GM18508 (cell line): ENCODE results near the gene CCDC185.

Experiments used
- ATAC-seq: cut with Tn5 transposase; IDR thresholded peaks from one replicate; pipeline ENCODE4 v1.9.1; 2021; ENCODE audit warnings: moderate number of reproducible peaks; ENCODE audit not compliant: insufficient read depth, unreplicated experiment

Gene CCDC185

DNA sequence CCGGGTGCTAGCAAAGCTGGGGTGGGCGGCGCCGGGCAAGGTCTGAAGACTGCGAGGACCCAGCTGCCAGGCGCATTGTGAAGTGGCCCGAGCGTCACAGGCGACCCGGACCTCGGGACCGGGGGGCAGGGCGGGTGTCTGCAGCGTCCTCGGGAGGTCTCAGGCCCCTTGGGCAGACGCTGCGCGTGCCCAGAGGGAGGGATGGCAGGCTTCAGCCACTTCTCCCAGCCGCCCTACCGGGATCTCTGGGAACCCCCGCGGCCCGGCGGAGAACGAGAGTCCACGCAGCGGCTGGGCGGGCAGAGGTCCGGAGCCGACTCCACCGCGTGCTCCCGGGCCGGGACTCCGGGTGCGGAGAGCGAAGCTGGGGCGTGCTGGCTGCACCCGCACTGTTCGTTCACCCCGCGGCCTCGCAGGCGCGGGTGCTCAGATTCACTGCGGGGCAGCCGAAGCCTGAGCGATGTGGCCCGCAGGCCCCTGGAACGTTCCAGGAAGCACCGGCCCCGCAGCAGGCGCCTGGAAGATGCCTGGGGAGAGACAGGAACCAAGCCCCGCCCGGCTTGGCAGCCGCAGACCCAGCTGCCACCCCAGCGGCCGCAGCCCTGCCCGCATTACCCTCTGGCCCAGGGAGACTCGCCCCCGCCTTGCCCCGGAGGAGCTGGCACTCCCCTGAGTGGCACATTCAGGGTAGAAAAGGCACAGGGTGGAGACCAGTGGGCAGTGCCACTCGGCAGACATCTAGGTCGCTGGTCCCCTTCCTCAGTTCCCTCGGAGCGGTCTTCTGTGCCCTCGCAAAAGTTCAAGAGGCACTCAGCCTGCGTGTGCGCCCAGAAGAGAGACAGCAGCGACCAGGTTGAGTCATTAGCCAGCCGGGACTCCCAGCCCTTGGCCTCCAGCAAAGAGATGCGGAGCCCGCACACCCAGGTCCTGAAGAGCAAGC lies at the start of gene CCDC185:
TSS of gene CCDC185 (plus strand) at position 141 of the 940 bp plus-strand sequence. CDS start at position 202, 61 bp downstream.
- no peak for ATAC-seq

- ATAC-seq = no peak
Observed at GRCh38 chr1:223343692-223344091, 49.5 kb upstream of the CCDC185 start.

DNA sequence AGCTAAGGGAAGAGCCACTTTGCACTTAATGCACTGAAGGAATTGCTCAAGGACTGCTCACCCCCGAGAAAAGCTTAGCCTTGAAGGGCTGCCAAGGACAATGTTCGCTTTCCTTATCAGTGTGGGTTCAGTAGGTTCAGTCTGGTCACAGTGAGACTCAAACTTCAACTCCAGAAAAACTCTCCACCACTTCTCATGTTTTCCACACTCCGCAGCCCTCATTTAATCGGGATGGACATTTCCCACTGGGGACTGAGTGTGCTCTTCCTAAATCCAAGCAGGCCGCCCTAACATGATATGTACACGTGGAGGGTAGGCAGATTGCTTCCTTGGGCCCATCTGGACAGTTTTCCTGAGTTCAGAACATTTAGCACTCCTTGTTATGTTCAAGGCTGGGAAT lies 48.7 kb upstream of the CCDC185 start:
- no peak for ATAC-seq

DNA sequence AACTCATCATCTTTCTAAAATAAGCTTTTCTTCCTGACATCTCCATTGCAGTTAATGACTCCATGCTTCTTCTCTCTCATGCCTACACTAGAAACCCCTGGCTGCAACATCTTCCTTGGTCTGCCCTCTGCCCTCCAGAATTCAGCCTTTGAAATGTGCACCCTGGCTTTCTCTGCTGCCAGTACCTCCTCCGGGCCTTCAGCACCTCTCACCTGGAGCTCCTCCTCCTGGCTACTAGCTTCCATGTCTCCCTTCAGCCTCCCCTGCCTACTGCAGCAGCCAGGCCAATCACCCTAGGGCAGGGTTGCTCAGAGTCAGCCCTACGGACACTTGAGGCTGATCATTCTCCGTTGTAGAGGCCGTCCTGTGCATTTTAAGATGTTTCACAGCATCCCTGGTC lies 47.5 kb upstream of the CCDC185 start:
- no peak for ATAC-seq

GRCh38 chr1:223346311-223346710 lies 46.9 kb upstream of the CCDC185 start:
- ATAC-seq = no peak

- no peak for ATAC-seq
Observed at GRCh38 chr1:223347583-223347982, 45.6 kb upstream of the CCDC185 start.

DNA sequence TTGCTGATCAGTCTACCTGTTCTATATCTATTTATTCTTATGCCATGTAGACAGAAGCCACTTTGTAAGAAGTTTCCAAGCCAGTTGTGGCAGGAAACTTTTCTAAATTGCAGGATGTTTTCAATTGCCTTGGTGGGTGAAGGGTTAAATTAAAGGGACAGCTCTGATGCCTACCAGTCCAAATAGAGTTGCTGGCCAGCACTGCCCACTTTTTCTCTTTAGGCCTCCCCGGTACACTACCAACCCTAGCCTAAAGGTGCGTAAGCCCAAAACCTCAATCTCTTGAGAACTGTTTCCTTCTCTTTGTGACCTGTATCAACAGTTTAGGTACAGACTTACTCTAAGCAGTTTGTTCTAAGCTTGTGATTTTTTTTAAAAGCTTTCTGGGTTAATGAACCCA lies 44.8 kb upstream of the CCDC185 start:
- ATAC-seq = no peak

- ATAC-seq = no peak
Observed at GRCh38 chr1:223349241-223349640, 44.0 kb upstream of the CCDC185 start.

GRCh38 chr1:223350361-223350908 lies 42.8 kb upstream of the CCDC185 start:
- ATAC-seq = no peak

DNA sequence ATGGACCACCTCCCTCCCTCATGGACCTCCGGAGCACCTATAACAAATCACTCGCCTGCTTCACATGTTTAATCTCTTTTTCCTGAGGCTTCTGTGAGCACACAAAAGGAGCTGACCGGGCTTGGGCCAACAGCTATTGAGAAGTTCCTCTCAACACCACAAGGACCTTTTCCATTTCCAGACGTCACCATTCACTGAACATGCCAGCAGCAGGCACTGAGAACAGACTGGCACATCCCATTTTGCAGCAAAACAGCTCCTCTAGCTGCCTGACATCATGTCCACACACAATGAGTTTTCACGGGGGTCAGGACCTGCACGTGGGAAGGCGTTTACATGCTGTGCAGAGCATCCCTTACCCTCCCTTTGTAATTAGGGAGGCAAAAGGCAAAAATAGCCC lies 40.3 kb upstream of the CCDC185 start:
- ATAC-seq = no peak

DNA sequence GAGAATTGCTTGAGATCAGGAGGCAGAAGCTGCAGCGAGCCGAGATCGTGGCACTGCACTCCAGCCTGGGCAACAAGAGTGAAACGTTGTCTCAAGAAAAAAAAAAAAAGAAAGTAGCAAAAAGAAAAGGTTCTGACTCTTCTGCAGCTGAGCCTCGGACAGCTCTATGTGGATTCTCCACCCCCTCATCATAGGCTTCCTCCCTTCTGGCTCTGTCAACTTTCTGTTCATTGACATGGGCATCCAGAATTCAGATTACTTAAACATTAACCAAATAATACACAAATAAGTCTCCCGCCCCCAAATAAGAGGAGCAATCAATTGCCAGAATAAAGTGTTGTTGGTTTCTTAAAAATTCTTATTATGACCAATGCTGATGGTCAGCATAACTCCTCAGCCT lies 39.3 kb upstream of the CCDC185 start:
- no peak for ATAC-seq

DNA sequence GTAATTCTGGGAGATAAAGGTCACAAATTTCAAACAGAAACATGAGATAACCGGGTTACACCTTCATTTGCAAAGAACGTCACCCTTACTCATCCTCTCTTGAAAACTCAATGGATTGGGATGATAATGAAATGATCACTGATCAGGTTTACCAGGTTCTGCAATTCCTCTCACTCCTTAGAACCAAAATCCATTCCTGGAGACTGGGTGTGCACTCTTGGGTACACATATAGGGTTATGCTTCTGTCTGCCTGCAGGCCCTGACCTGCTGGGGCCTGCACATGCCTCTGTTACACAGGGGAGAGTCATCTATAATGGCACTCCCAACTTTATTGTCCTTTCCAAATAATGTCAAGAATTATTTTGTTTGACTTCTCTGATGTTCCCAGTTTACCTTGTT lies 37.5 kb upstream of the CCDC185 start:
- ATAC-seq = no peak

DNA sequence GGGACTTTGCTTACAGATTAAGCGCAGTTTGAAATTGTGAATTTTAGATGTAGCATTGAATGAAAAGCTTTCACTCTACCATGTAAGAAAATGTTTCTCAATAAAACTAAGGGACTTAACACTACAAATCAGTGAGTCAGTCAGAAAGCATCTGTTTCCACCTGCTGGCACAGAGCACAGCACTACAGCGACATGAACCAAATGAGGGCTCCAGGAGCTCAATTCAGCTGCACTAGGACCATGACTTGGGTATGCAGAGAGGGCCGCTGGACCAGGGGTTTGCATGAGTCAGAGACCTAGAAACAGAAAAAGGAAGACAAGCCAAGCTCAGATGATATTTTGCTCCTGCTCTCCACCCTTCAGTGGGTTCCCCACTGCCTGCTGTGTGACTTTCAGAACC lies 34.4 kb upstream of the CCDC185 start:
- ATAC-seq = no peak

DNA sequence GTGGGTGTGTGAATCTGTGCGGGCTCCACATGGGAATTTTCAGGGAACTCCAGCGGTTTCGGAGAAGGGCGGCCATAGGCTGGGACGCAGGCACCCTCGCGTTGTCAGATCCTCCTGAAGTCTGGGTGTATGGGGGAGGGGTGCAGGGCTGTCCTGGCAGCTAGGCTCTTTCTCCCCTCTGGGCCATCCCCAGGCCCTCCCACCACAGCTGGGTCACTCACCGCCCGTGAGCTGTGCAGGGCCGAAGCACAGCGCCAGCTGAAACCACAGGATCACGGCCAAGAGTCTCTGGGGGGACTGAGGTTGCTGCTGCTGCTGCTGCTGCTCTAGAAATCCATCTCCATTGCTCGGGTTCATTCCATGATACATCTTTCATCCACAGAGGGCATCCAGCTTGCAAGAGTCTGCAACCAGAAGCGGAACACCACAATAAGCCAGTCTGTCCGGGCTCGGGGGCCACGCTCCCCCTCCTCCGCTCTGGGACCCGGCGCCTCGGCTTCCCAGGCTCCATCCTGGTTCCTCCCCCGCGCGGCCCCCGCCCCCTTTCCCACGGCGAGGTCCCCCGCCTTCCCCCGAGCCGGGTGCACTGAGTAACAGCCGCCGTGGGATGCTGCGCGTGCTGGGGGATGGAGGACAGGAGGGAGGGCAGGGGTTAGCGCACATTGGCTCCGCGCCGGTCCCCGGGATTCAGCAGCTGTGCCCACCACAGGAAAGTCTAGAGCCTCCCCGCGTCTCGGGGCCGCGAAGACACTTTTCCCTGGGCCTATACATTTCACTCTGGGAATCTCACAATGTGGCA lies 30.0 kb upstream of the CCDC185 start:
- ATAC-seq = no peak

- ATAC-seq = no peak
Observed at GRCh38 chr1:223363856-223364684, 29.1 kb upstream of the CCDC185 start, which contains the start of gene SUSD4. Gene SUSD4, minus strand, starts transcription at chr1:223364176. Its CDS starts 751 bp downstream, at chr1:223363425.

- no peak for ATAC-seq
Observed at GRCh38 chr1:223364685-223365382, 28.4 kb upstream of the CCDC185 start.

DNA sequence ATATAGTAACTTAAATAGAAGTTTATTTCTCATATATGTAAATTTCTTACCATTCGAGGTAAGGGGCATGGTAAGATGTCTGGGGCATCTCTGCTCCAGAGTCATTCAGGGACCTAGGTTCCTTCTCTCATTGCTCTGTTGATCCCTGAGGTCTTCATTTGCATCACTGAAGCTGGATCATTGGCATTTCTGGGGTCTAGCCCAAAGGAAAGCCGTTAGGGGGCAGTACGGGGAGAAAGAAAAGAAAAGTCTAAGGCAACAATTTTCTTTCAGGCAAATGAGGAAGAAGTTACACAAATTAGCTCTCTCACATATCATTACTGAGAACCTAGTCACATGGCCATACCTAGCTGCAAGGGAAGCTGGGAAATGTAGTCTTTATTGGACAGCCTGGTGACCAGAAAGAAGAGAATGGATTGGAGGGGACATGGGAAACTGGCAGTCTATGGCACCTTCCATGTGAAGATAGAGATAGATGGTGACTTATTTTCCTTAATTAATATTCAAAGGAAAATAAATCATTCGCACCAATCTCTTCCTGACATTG lies 19.1 kb upstream of the CCDC185 start:
- ATAC-seq = no peak

- no peak for ATAC-seq
Observed at GRCh38 chr1:223378754-223379153, 14.5 kb upstream of the CCDC185 start.

DNA sequence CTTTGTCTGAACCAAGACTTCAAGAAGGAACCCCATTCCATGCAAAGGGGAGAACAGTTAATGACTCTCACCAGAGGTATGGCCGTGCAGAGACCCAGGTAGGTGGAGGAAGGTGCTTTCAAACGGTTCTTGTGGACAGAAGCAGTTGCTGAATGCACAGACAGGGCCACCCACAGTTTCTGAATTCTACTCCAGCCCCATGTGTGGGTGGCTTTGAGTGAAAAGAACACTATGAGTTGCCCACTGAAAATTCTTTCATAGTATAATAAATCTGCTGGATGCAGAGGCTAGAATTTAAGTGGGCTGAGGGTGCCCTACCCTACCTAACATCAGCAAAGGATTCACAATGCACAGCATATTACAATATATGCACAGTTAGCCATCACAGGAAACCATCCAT lies 7.2 kb upstream of the CCDC185 start:
- no peak for ATAC-seq
